Transverse colon (tissue), 3 donors: Measurements from ENCODE around the gene RCAN2.

Experiments used
- POLR2A ChIP-seq: fragments of 450-650 bp; IDR thresholded peaks from one replicate; pipeline ENCODE4 v1.6.1; 2016; ENCODE audit warnings: antibody characterized with exemption, mild to moderate bottlenecking, moderate library complexity
- TF ChIP-seq, protein P1 (sequence below), 5 experiments: fragments of 200-600 bp in 3 of 5; fragments of 450-650 bp in 2 of 5; sonication (generic) in 3 of 5; IDR thresholded peaks; 1 replicate in 2 of 5; 2 replicates in 3 of 5; pipeline ENCODE4 v1.5.1; 2016 to 2017; ENCODE audit warnings: antibody characterized with exemption in 5 of 5, inconsistent platforms in 3 of 5, mild to moderate bottlenecking in 2 of 5, moderate library complexity in 1 of 5

DNA sequence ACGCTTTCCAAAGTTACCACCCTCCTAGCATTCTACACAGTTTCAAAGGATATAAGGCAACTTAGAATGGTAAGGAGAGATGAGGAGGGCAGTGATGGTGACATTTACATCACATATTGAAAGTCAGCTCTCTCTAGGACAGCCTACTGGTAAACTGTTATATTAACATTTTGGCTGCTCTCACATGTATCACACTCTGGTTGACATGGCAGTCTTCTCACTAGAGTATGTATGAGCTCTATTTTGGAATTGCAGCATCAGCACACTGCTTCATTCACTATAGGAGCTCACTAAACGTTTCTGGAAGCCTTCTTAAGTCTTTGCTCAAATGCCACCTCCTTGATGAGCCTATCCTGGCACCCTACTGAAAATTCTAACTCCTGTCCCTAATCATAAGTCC, 184.8 kb downstream of the RCAN2 start:
- TF ChIP-seq, protein P1, sequence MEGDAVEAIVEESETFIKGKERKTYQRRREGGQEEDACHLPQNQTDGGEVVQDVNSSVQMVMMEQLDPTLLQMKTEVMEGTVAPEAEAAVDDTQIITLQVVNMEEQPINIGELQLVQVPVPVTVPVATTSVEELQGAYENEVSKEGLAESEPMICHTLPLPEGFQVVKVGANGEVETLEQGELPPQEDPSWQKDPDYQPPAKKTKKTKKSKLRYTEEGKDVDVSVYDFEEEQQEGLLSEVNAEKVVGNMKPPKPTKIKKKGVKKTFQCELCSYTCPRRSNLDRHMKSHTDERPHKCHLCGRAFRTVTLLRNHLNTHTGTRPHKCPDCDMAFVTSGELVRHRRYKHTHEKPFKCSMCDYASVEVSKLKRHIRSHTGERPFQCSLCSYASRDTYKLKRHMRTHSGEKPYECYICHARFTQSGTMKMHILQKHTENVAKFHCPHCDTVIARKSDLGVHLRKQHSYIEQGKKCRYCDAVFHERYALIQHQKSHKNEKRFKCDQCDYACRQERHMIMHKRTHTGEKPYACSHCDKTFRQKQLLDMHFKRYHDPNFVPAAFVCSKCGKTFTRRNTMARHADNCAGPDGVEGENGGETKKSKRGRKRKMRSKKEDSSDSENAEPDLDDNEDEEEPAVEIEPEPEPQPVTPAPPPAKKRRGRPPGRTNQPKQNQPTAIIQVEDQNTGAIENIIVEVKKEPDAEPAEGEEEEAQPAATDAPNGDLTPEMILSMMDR (IDR thresholded peaks at IDR 0.05), result no peak
- no peak for TF ChIP-seq POLR2A
